Measurements from ENCODE around the gene TSSK6. TPM values are rescaled to one million over a fixed set of nuclear protein-coding genes. Genes with fewer than 3 reads are reported as not detected.

Gene TSSK6
- total RNA-seq, 3 donors from 2014 or later = 0.96 to 2.9 (median 2.3) TPM

- no peaks in the 10 kb centered on the region for H3K4me1 ChIP-seq
- H3K4me3 ChIP-seq = no peak overlapping the region
- intact Hi-C loops (cut with DNase I; ENCODE audit: low total_unique reads) = no loop called here
- no peaks in the 10 kb centered on the region for H3K36me3 ChIP-seq
- no peaks in the 10 kb centered on the region for H3K27me3 ChIP-seq
- DNase-seq (ENCODE audit: low spot score in 2 of 2) = no peak
- H3K27ac ChIP-seq = no peak overlapping the region
- H3K9me3 ChIP-seq = peaks cover 16% of the 10 kb centered on the region in 2 donors
- TF ChIP-seq POLR2AphosphoS5 (IDR thresholded peaks at IDR 0.05) = no peak
- TF ChIP-seq POLR2A (IDR thresholded peaks at IDR 0.05) = no peak
- TF ChIP-seq, protein P1, sequence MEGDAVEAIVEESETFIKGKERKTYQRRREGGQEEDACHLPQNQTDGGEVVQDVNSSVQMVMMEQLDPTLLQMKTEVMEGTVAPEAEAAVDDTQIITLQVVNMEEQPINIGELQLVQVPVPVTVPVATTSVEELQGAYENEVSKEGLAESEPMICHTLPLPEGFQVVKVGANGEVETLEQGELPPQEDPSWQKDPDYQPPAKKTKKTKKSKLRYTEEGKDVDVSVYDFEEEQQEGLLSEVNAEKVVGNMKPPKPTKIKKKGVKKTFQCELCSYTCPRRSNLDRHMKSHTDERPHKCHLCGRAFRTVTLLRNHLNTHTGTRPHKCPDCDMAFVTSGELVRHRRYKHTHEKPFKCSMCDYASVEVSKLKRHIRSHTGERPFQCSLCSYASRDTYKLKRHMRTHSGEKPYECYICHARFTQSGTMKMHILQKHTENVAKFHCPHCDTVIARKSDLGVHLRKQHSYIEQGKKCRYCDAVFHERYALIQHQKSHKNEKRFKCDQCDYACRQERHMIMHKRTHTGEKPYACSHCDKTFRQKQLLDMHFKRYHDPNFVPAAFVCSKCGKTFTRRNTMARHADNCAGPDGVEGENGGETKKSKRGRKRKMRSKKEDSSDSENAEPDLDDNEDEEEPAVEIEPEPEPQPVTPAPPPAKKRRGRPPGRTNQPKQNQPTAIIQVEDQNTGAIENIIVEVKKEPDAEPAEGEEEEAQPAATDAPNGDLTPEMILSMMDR (IDR thresholded peaks at IDR 0.05) = no peak
These were observed 43.7 kb downstream of the TSSK6 start for GRCh38 chr19:19471682-19472081.

GRCh38 chr19:19470579-19470978 lies 44.8 kb downstream of the TSSK6 start:
- peaks cover 16% of the 10 kb centered on the region in 2 donors for H3K9me3 ChIP-seq
- no peak overlapping the region for H3K4me3 ChIP-seq
- H3K4me1 ChIP-seq = no peaks in the 10 kb centered on the region
- no peak for TF ChIP-seq POLR2A (IDR thresholded peaks at IDR 0.05)
- TF ChIP-seq, protein P1 (IDR thresholded peaks at IDR 0.05) = no peak
- no peaks in the 10 kb centered on the region for H3K27me3 ChIP-seq
- intact Hi-C loops (cut with DNase I; ENCODE audit: low total_unique reads) = no loop called here
- no peaks in the 10 kb centered on the region for H3K36me3 ChIP-seq
- DNase-seq (ENCODE audit: low spot score in 2 of 2) = no peak
- no peak overlapping the region for H3K27ac ChIP-seq

DNA sequence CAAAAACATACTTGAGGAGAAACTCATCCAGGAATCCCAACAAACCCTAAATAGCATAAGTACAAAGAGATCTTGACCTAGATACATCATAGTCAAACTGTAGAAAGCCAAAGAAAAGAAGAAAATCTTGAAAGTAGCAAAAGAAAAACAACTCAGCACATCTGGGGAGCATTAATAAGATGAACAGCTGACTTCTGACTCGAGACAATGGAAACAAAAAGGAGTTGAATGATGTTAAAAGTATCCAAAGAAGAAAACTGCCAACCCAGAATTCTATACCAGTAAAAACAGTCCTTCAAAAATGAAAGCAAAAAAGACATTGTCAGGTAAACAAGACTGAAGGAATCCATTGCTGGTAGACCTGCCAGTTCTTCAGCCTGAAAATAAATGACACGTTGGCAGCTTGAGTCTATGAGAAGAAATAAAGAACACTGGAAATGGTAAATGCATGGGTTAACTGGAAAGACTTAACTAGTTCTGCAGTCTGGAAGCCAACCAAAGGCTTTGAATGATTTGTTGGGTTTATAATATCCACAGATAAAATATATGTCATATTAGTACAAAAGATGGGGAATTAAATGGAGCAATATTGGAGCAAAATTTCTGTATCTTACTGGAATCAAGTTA lies 46.8 kb downstream of the TSSK6 start:
- TF ChIP-seq POLR2A (IDR thresholded peaks at IDR 0.05) = no peak
- TF ChIP-seq, protein P1 (IDR thresholded peaks at IDR 0.05) = no peak
- TF ChIP-seq POLR2AphosphoS5 (IDR thresholded peaks at IDR 0.05) = no peak
- Histone ChIP-seq H3K27me3 (no peaks in the 10 kb centered on the region), H3K36me3 (no peaks in the 10 kb centered on the region), H3K4me3 (no peak overlapping the region), H3K4me1 (peaks cover 1 to 6% of the 10 kb centered on the region in 2 donors), H3K9me3 (peaks cover 16% of the 10 kb centered on the region in 2 donors), H3K27ac (no peak overlapping the region)
- DNase-seq (ENCODE audit: low spot score in 2 of 2) = no peak
- intact Hi-C loops (cut with DNase I; ENCODE audit: low total_unique reads) = no loop called here

- intact Hi-C loops (cut with DNase I; ENCODE audit: low total_unique reads) = no loop called here
- Histone ChIP-seq H3K27me3 (no peaks in the 10 kb centered on the region), H3K36me3 (no peaks in the 10 kb centered on the region), H3K4me3 (no peak overlapping the region), H3K27ac (no peak overlapping the region), H3K9me3 (peaks cover 16% of the 10 kb centered on the region in 2 donors), H3K4me1 (peaks cover 19 to 30% of the 10 kb centered on the region in 2 donors)
- TF ChIP-seq, protein P1 (IDR thresholded peaks at IDR 0.05) = no peak
- no peak for TF ChIP-seq POLR2AphosphoS5 (IDR thresholded peaks at IDR 0.05)
- no peak for TF ChIP-seq POLR2A (IDR thresholded peaks at IDR 0.05)
- DNase-seq (ENCODE audit: low spot score in 2 of 2) = no peak
These were observed 49.1 kb downstream of the TSSK6 start for GRCh38 chr19:19466201-19466600.

DNA sequence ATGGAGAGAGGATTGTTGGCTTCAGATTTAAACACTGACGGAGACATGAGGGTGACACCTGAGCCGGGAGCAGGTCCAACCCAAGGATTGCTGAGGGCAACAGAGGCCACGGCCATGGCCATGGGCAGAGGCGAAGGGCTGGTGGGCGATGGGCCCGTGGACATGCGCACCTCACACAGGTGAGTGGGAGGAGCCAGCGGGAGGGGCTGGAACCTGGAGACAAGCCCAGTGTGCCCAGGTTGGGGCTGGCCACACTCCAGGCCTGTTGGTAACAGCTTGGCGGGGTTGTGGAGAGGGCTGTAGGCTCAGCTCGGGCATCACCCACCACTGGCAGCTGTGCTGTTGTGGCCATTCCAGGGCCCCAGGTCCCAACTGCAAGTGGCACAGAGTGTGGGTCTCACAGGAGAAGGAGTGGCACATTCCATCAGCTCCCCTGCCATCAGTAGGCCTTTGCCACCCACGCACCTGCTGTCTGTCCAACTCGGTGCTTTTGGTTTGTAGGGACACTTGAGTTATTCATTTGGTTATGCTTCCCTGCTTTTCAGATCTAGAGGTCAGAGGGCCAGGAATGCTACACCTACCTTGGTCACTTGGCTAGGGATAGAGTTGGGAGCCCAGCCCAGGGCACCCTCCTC lies 49.8 kb downstream of the TSSK6 start:
- H3K9me3 ChIP-seq = peaks cover 16% of the 10 kb centered on the region in 2 donors
- intact Hi-C loops (cut with DNase I; ENCODE audit: low total_unique reads) = no loop called here
- no peak overlapping the region for H3K27ac ChIP-seq
- H3K4me1 ChIP-seq = peaks cover 19 to 31% of the 10 kb centered on the region in 2 donors
- no peak for DNase-seq (ENCODE audit: low spot score in 2 of 2)
- no peaks in the 10 kb centered on the region for H3K36me3 ChIP-seq
- no peak overlapping the region for H3K4me3 ChIP-seq
- TF ChIP-seq, protein P1 (IDR thresholded peaks at IDR 0.05) = no peak
- no peak for TF ChIP-seq POLR2AphosphoS5 (IDR thresholded peaks at IDR 0.05)
- no peak for TF ChIP-seq POLR2A (IDR thresholded peaks at IDR 0.05)
- H3K27me3 ChIP-seq = no peaks in the 10 kb centered on the region
